ENCODE measurements around the gene HES5.

Gene HES5

GRCh38 chr1:2479618-2480017, 50.4 kb downstream of the HES5 start:
- peak; percentile 23; the same call in 1 of the 2 replicates for TF ChIP-seq CTCF (IDR thresholded peaks at IDR 0.05; ENCODE audit: low read depth, low read length)
- Histone ChIP-seq H3K4me3 (ENCODE audit: low read depth, low read length) (no peak overlapping the region), H3K9me3 (ENCODE audit: severe bottlenecking) (no peaks in the 10 kb centered on the region), H3K27me3 (ENCODE audit: insufficient read depth, low read depth, severe bottlenecking) (no peaks in the 10 kb centered on the region), H3K27ac (peak overlapping the region; percentile 98), H3K36me3 (peaks cover 55% of the 10 kb centered on the region)
- no peak for DNase-seq

GRCh38 chr1:2479186-2479585, 50.9 kb downstream of the HES5 start:
- Histone ChIP-seq H3K27ac (peak overlapping the region; percentile 98), H3K27me3 (ENCODE audit: insufficient read depth, low read depth, severe bottlenecking) (no peaks in the 10 kb centered on the region), H3K9me3 (ENCODE audit: severe bottlenecking) (no peaks in the 10 kb centered on the region), H3K4me3 (ENCODE audit: low read depth, low read length) (no peak overlapping the region), H3K36me3 (peaks cover 50% of the 10 kb centered on the region)
- TF ChIP-seq CTCF (IDR thresholded peaks at IDR 0.05; ENCODE audit: low read depth, low read length) = no peak
- DNase-seq = no peak

Data from WERI-Rb-1 (cell line).